ENCODE data around the gene SORBS2. TPM values are rescaled to one million over a fixed set of nuclear protein-coding genes. Genes with fewer than 3 reads are reported as not detected.

SORBS2 gene
- total and polyA plus RNA-seq, 2 of the 8 experiments (the other 6 are each of a cell fraction or from before 2014, with no cell fraction given) = 73.0 to 87.1 TPM

GRCh38 chr4:185623444-185624258 is 188.3 kb downstream of the SORBS2 start (continued):
- TF ChIP-seq MAFK (IDR thresholded peaks at IDR 0.05; ENCODE audit: low read depth, low read length) = no peak
